ENCODE results near the gene PBXIP1. TPM values are rescaled to one million over a fixed set of nuclear protein-coding genes. Genes with fewer than 3 reads are reported as not detected.

The PBXIP1 gene
- total and polyA plus RNA-seq, 2 of the 13 experiments (the other 11 are each of a cell fraction or from before 2014, with no cell fraction given), result 16.3 to 31.9 TPM

DNA sequence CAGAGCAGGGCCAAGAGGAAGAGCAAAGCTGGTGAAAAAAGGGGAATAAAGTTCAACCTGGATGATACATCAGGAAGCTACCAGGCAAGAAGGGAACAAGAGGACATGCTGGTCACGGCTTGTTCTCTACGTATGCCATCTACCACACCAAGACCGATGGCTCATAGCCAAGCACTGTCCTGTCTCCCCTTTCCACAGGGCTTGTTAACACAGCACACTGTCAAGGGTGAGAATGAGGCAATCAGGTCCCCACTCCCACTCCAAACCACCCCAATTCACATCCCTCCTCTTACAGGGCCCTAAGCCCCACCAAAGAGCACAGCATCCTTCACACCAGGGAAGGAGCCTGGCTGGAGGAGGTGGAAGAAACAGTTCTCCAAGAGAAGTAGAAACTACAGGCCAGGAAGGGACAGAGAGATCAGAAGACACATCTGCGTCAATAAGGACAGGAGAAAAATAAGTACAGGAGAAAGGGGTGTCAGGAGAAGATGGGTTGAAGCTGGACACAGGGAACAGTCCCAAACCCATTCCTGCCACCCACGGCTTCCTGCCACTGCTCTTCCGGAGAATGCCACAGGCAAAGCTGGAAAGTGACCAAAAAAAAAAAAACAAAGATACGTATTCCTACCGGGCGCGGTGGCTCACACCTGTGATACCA, 15.6 kb upstream of the PBXIP1 start (continued):
- TF ChIP-seq, protein P1, sequence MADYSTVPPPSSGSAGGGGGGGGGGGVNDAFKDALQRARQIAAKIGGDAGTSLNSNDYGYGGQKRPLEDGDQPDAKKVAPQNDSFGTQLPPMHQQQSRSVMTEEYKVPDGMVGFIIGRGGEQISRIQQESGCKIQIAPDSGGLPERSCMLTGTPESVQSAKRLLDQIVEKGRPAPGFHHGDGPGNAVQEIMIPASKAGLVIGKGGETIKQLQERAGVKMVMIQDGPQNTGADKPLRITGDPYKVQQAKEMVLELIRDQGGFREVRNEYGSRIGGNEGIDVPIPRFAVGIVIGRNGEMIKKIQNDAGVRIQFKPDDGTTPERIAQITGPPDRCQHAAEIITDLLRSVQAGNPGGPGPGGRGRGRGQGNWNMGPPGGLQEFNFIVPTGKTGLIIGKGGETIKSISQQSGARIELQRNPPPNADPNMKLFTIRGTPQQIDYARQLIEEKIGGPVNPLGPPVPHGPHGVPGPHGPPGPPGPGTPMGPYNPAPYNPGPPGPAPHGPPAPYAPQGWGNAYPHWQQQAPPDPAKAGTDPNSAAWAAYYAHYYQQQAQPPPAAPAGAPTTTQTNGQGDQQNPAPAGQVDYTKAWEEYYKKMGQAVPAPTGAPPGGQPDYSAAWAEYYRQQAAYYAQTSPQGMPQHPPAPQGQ (CRISPR knock-in tag; IDR thresholded peaks at IDR 0.05; ENCODE audit: borderline replicate concordance), result no peak
- TF ChIP-seq, protein P2, sequence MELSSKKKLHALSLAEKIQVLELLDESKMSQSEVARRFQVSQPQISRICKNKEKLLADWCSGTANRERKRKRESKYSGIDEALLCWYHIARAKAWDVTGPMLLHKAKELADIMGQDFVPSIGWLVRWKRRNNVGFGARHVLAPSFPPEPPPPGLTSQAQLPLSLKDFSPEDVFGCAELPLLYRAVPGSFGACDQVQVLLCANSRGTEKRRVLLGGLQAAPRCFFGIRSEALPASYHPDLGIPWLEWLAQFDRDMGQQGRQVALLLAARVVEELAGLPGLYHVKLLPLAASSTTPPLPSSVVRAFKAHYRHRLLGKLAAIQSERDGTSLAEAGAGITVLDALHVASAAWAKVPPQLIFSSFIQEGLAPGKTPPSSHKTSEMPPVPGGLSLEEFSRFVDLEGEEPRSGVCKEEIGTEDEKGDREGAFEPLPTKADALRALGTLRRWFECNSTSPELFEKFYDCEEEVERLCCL (CRISPR knock-in tag; IDR thresholded peaks at IDR 0.05; ENCODE audit: borderline replicate concordance), result no peak
- TF ChIP-seq ZNF619 (CRISPR knock-in tag; IDR thresholded peaks at IDR 0.05), result 0 out of 2 replicates have a peak, but pooled peaks have one; percentile 44
- 0 out of 2 replicates have a peak, but pooled peaks have one; percentile 18 for TF ChIP-seq ZNF460 (CRISPR knock-in tag; IDR thresholded peaks at IDR 0.05; ENCODE audit: borderline replicate concordance)
- TF ChIP-seq MEIS2 (CRISPR knock-in tag; IDR thresholded peaks at IDR 0.05), result 0 out of 2 replicates have a peak, but pooled peaks have one; percentile 34
- 0 out of 2 replicates have a peak, but pooled peaks have one; percentile 6 for TF ChIP-seq YEATS4 (CRISPR knock-in tag; IDR thresholded peaks at IDR 0.05; ENCODE audit: borderline replicate concordance)
- TF ChIP-seq, protein P3, sequence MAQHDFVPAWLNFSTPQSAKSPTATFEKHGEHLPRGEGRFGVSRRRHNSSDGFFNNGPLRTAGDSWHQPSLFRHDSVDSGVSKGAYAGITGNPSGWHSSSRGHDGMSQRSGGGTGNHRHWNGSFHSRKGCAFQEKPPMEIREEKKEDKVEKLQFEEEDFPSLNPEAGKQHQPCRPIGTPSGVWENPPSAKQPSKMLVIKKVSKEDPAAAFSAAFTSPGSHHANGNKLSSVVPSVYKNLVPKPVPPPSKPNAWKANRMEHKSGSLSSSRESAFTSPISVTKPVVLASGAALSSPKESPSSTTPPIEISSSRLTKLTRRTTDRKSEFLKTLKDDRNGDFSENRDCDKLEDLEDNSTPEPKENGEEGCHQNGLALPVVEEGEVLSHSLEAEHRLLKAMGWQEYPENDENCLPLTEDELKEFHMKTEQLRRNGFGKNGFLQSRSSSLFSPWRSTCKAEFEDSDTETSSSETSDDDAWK (CRISPR knock-in tag; IDR thresholded peaks at IDR 0.05), result no peak
